ENCODE results near the gene DDHD1. TPM values are rescaled to one million over a fixed set of nuclear protein-coding genes. Genes with fewer than 3 reads are reported as not detected.

The DDHD1 gene
- total RNA-seq, 1 experiment from 2014 or later: 20.0 TPM

GRCh38 chr14:53047307-53048069 is 105.6 kb downstream of the DDHD1 start:
- ATAC-seq: no peak
- H3K36me3 Mint-ChIP-seq: peaks cover 14% of the 10 kb centered on the region; the same call in 1 of the 2 replicates
- no peaks in the 10 kb centered on the region for H3K4me1 Mint-ChIP-seq
- no peaks in the 10 kb centered on the region; the same call in 1 of the 2 replicates for H3K27me3 Mint-ChIP-seq (ENCODE audit: low read depth)
- no peak overlapping the region for H3K27ac Mint-ChIP-seq
- no peak for DNase-seq (ENCODE audit: low spot score)
- CTCF ChIA-PET: interaction anchor here (0.7 kb wide), 1 partner anchor 250 kb away, joined by 4 read pairs; no protein-coding TSS in a partner anchor
- TF ChIP-seq E2F1 (CRISPR knock-in tag; IDR thresholded peaks at IDR 0.05) (no peak), ZNF416 (CRISPR knock-in tag; IDR thresholded peaks at IDR 0.05) (no peak), TEAD4 (CRISPR knock-in tag; IDR thresholded peaks at IDR 0.05) (no peak)
- TF ChIP-seq, protein P1, sequence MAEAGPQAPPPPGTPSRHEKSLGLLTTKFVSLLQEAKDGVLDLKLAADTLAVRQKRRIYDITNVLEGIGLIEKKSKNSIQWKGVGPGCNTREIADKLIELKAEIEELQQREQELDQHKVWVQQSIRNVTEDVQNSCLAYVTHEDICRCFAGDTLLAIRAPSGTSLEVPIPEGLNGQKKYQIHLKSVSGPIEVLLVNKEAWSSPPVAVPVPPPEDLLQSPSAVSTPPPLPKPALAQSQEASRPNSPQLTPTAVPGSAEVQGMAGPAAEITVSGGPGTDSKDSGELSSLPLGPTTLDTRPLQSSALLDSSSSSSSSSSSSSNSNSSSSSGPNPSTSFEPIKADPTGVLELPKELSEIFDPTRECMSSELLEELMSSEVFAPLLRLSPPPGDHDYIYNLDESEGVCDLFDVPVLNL (CRISPR knock-in tag; IDR thresholded peaks at IDR 0.05; ENCODE audit: borderline replicate concordance, low read depth): no peak
- TF ChIP-seq, protein P2, sequence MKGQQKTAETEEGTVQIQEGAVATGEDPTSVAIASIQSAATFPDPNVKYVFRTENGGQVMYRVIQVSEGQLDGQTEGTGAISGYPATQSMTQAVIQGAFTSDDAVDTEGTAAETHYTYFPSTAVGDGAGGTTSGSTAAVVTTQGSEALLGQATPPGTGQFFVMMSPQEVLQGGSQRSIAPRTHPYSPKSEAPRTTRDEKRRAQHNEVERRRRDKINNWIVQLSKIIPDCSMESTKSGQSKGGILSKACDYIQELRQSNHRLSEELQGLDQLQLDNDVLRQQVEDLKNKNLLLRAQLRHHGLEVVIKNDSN (CRISPR knock-in tag; IDR thresholded peaks at IDR 0.05): no peak
- H3K9me3 Mint-ChIP-seq: 0 out of 2 replicates have a peak, but pooled peaks cover 3% of the 10 kb centered on the region
- H3K4me3 Mint-ChIP-seq: no peak overlapping the region
- POLR2A ChIA-PET: interaction anchor here (0.7 kb wide), 1 partner anchor 1769 kb away, joined by 4 read pairs; no protein-coding TSS in a partner anchor

GRCh38 chr14:53044486-53044885 is 108.6 kb downstream of the DDHD1 start:
- H3K9me3 Mint-ChIP-seq: 0 out of 2 replicates have a peak, but pooled peaks cover 3% of the 10 kb centered on the region
- POLR2A ChIA-PET: no interaction called here
- no peaks in the 10 kb centered on the region; the same call in 1 of the 2 replicates for H3K27me3 Mint-ChIP-seq (ENCODE audit: low read depth)
- TF ChIP-seq ZBTB21 (CRISPR knock-in tag; IDR thresholded peaks at IDR 0.05; ENCODE audit: borderline replicate concordance) (no peak), FOXP4 (CRISPR knock-in tag; IDR thresholded peaks at IDR 0.05) (no peak), RELA (CRISPR knock-in tag; IDR thresholded peaks at IDR 0.05; ENCODE audit: borderline replicate concordance) (no peak), CREB1 (CRISPR knock-in tag; IDR thresholded peaks at IDR 0.05) (no peak), TP53 (CRISPR knock-in tag; IDR thresholded peaks at IDR 0.05) (no peak), TEAD1 (CRISPR knock-in tag; IDR thresholded peaks at IDR 0.05) (no peak), FOXK1 (CRISPR knock-in tag; IDR thresholded peaks at IDR 0.05) (no peak), EMX1 (CRISPR knock-in tag; IDR thresholded peaks at IDR 0.05) (no peak)
- TF ChIP-seq, protein P3, sequence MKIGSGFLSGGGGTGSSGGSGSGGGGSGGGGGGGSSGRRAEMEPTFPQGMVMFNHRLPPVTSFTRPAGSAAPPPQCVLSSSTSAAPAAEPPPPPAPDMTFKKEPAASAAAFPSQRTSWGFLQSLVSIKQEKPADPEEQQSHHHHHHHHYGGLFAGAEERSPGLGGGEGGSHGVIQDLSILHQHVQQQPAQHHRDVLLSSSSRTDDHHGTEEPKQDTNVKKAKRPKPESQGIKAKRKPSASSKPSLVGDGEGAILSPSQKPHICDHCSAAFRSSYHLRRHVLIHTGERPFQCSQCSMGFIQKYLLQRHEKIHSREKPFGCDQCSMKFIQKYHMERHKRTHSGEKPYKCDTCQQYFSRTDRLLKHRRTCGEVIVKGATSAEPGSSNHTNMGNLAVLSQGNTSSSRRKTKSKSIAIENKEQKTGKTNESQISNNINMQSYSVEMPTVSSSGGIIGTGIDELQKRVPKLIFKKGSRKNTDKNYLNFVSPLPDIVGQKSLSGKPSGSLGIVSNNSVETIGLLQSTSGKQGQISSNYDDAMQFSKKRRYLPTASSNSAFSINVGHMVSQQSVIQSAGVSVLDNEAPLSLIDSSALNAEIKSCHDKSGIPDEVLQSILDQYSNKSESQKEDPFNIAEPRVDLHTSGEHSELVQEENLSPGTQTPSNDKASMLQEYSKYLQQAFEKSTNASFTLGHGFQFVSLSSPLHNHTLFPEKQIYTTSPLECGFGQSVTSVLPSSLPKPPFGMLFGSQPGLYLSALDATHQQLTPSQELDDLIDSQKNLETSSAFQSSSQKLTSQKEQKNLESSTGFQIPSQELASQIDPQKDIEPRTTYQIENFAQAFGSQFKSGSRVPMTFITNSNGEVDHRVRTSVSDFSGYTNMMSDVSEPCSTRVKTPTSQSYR (CRISPR knock-in tag; IDR thresholded peaks at IDR 0.05): no peak
- TF ChIP-seq, protein P4, sequence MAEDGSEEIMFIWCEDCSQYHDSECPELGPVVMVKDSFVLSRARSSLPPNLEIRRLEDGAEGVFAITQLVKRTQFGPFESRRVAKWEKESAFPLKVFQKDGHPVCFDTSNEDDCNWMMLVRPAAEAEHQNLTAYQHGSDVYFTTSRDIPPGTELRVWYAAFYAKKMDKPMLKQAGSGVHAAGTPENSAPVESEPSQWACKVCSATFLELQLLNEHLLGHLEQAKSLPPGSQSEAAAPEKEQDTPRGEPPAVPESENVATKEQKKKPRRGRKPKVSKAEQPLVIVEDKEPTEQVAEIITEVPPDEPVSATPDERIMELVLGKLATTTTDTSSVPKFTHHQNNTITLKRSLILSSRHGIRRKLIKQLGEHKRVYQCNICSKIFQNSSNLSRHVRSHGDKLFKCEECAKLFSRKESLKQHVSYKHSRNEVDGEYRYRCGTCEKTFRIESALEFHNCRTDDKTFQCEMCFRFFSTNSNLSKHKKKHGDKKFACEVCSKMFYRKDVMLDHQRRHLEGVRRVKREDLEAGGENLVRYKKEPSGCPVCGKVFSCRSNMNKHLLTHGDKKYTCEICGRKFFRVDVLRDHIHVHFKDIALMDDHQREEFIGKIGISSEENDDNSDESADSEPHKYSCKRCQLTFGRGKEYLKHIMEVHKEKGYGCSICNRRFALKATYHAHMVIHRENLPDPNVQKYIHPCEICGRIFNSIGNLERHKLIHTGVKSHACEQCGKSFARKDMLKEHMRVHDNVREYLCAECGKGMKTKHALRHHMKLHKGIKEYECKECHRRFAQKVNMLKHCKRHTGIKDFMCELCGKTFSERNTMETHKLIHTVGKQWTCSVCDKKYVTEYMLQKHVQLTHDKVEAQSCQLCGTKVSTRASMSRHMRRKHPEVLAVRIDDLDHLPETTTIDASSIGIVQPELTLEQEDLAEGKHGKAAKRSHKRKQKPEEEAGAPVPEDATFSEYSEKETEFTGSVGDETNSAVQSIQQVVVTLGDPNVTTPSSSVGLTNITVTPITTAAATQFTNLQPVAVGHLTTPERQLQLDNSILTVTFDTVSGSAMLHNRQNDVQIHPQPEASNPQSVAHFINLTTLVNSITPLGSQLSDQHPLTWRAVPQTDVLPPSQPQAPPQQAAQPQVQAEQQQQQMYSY (CRISPR knock-in tag; IDR thresholded peaks at IDR 0.05): no peak
- TF ChIP-seq, protein P1 (CRISPR knock-in tag; IDR thresholded peaks at IDR 0.05; ENCODE audit: borderline replicate concordance, low read depth): no peak

More at GRCh38 chr14:53044486-53044885, 108.6 kb downstream of the DDHD1 start:
- DNase-seq (ENCODE audit: low spot score) (no peak), ATAC-seq (no peak)
- CTCF ChIA-PET: no interaction called here
- Mint-ChIP-seq H3K36me3 (peaks cover 18% of the 10 kb centered on the region; the same call in 1 of the 2 replicates), H3K4me1 (no peaks in the 10 kb centered on the region), H3K27ac (no peak overlapping the region), H3K4me3 (no peak overlapping the region)
